Measurements from ENCODE around the gene PTCH1. TPM values are rescaled to one million over a fixed set of nuclear protein-coding genes. Genes with fewer than 3 reads are reported as not detected.

The PTCH1 gene
- total RNA-seq, 1 donor: 3.3 TPM

DNA sequence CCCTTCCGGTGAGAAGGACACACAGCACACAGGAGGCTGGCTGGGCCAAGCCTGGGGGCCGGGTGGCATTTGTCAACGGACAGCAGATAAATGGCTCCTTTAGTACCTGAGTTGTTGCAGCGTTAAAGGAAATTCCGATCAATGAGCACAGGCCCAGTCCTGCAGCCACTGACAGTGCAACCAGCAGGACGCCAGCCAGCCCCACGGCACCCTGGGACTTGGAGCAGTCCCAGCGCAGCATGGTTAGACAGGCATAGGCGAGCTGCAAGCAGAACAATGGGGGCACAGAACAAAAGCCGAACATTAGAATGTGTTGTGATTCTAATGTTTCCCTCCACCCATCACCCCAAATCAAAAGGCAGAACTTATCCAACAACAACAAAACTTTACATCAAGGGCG lies 39.3 kb downstream of the PTCH1 start:
- no peaks in the 10 kb centered on the region for H3K9me3 ChIP-seq (ENCODE audit: low read depth, low read length)
- no peaks in the 10 kb centered on the region for H3K4me1 ChIP-seq (ENCODE audit: insufficient read depth, low read length)
- no peaks in the 10 kb centered on the region for H3K79me2 ChIP-seq (ENCODE audit: insufficient read depth, low read length)
- H3K27ac ChIP-seq (ENCODE audit: low read depth, low read length): no peak overlapping the region
- H3K4me2 ChIP-seq (ENCODE audit: insufficient read depth, low read length): no peak overlapping the region
- no peaks in the 10 kb centered on the region for H4K20me1 ChIP-seq (ENCODE audit: insufficient read depth, low read length)
- H3K4me3 ChIP-seq (ENCODE audit: insufficient read depth, low read length): no peak overlapping the region
- no peak for DNase-seq (ENCODE audit: insufficient read length, low spot score, missing footprints)
- H2AFZ ChIP-seq (ENCODE audit: low read length): no peak overlapping the region
- TF ChIP-seq, protein P1, sequence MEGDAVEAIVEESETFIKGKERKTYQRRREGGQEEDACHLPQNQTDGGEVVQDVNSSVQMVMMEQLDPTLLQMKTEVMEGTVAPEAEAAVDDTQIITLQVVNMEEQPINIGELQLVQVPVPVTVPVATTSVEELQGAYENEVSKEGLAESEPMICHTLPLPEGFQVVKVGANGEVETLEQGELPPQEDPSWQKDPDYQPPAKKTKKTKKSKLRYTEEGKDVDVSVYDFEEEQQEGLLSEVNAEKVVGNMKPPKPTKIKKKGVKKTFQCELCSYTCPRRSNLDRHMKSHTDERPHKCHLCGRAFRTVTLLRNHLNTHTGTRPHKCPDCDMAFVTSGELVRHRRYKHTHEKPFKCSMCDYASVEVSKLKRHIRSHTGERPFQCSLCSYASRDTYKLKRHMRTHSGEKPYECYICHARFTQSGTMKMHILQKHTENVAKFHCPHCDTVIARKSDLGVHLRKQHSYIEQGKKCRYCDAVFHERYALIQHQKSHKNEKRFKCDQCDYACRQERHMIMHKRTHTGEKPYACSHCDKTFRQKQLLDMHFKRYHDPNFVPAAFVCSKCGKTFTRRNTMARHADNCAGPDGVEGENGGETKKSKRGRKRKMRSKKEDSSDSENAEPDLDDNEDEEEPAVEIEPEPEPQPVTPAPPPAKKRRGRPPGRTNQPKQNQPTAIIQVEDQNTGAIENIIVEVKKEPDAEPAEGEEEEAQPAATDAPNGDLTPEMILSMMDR (IDR thresholded peaks at IDR 0.05; ENCODE audit: extremely low read depth, low read depth, low read length): no peak
- peaks cover 2% of the 10 kb centered on the region for H3K36me3 ChIP-seq (ENCODE audit: insufficient read depth, low read length)
- H3K27me3 ChIP-seq (ENCODE audit: insufficient read depth, low read length): no peaks in the 10 kb centered on the region

DNA sequence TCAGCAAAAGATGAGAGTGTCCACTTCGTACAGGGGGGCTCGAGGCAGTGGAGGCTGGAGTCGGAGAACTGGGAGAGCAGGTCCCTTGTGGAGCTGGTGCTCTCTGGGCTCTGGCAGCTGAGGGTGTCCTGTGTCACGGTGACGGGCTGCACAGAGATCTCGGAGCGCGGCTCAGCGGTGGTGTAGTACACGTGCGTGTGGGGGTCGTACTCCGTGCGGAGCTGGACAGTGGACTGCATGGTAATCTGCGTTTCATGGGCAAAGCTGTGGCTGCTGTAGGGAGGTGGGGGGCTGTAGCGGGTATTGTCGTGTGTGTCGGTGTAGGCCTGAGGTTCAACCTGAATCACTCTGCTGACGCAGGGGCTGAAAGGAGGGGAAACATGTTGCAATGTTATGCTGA lies 48.0 kb downstream of the PTCH1 start:
- H4K20me1 ChIP-seq (ENCODE audit: insufficient read depth, low read length): no peaks in the 10 kb centered on the region
- no peak overlapping the region for H2AFZ ChIP-seq (ENCODE audit: low read length)
- H3K4me3 ChIP-seq (ENCODE audit: insufficient read depth, low read length): no peak overlapping the region
- H3K4me2 ChIP-seq (ENCODE audit: insufficient read depth, low read length): no peak overlapping the region
- peaks cover 4% of the 10 kb centered on the region for H3K36me3 ChIP-seq (ENCODE audit: insufficient read depth, low read length)
- H3K27me3 ChIP-seq (ENCODE audit: insufficient read depth, low read length): no peaks in the 10 kb centered on the region
- DNase-seq (ENCODE audit: insufficient read length, low spot score, missing footprints): no peak
- no peak overlapping the region for H3K27ac ChIP-seq (ENCODE audit: low read depth, low read length)
- H3K9me3 ChIP-seq (ENCODE audit: low read depth, low read length): no peaks in the 10 kb centered on the region
- no peaks in the 10 kb centered on the region for H3K4me1 ChIP-seq (ENCODE audit: insufficient read depth, low read length)
- TF ChIP-seq, protein P1 (IDR thresholded peaks at IDR 0.05; ENCODE audit: extremely low read depth, low read depth, low read length): no peak
- H3K79me2 ChIP-seq (ENCODE audit: insufficient read depth, low read length): no peaks in the 10 kb centered on the region

DNA sequence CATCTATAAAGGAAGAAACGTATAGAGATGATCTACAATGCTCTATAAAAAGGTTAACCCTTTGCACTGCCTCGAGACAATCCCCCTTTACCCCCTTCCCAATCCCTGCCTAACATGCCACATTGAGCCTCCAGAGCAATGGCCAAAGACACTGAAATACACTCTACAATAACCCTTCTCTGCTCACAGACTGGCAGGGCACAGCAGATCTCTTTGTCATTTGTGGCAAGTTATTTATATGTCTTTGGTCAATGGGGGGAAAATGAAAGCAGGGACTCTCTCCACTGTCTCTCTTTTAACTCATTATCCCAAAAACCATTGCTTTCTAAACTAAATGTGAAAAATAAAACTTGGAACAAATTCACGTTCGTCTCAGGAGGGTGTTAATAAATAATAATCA lies 51.7 kb downstream of the PTCH1 start:
- Histone ChIP-seq H3K4me2 (ENCODE audit: insufficient read depth, low read length) (no peak overlapping the region), H3K36me3 (ENCODE audit: insufficient read depth, low read length) (peaks cover 4% of the 10 kb centered on the region), H3K27me3 (ENCODE audit: insufficient read depth, low read length) (no peaks in the 10 kb centered on the region), H3K79me2 (ENCODE audit: insufficient read depth, low read length) (no peaks in the 10 kb centered on the region), H4K20me1 (ENCODE audit: insufficient read depth, low read length) (no peaks in the 10 kb centered on the region), H3K27ac (ENCODE audit: low read depth, low read length) (no peak overlapping the region), H3K4me1 (ENCODE audit: insufficient read depth, low read length) (peaks cover 14% of the 10 kb centered on the region), H3K4me3 (ENCODE audit: insufficient read depth, low read length) (no peak overlapping the region), H3K9me3 (ENCODE audit: low read depth, low read length) (no peaks in the 10 kb centered on the region), H2AFZ (ENCODE audit: low read length) (no peak overlapping the region)
- no peak for DNase-seq (ENCODE audit: insufficient read length, low spot score, missing footprints)
- TF ChIP-seq, protein P1 (IDR thresholded peaks at IDR 0.05; ENCODE audit: extremely low read depth, low read depth, low read length): no peak

DNA sequence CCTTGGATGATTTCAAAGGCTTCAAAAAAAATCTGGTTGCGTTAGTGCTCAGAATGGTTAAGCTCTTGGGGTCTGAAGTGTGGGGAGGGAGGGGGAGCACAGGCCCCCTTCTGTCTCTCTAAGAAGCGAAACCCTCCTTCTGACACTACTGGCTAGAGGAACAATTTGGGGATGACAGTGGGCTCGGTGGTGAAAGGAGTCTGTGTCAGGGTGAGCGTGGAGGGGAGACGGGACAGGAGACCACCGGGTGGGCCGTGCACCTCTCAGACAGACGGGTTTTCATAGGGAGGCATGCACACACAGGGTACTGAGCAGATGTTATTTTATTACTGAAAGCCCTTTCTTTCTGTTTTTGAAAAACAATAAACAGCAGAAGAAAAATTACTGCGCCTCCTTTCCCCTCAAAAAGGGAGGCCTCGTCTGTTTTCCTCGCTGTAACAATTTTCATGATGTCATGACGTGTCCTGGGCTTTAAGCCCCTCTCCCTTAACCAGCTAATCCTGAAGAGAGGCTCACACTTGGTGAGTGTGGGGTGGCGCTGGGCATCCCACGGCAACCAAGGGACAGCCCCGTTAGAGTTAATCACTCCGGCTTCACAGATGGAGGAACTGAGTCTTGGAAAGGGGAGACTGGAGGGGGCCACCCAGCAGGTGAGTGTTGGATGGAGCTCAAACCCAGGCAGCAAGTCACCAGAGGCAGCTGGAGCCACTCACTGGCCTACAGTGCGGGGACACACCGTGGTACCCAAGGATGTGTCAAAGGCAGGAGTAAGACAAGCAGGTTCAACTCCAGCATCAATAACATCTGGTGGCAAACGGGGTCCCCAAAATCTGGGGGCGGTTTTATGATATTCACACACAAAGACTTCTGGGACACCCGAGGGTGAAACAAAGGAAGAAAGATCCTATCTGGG lies 53.4 kb downstream of the PTCH1 start:
- Histone ChIP-seq H3K4me3 (ENCODE audit: insufficient read depth, low read length) (peak overlapping the region; percentile 66), H3K4me2 (ENCODE audit: insufficient read depth, low read length) (peak overlapping the region; percentile 80), H3K27ac (ENCODE audit: low read depth, low read length) (no peak overlapping the region), H3K27me3 (ENCODE audit: insufficient read depth, low read length) (no peaks in the 10 kb centered on the region), H2AFZ (ENCODE audit: low read length) (peak overlapping the region; percentile 69), H3K36me3 (ENCODE audit: insufficient read depth, low read length) (no peaks in the 10 kb centered on the region), H3K79me2 (ENCODE audit: insufficient read depth, low read length) (no peaks in the 10 kb centered on the region), H3K9me3 (ENCODE audit: low read depth, low read length) (no peaks in the 10 kb centered on the region), H3K4me1 (ENCODE audit: insufficient read depth, low read length) (peaks cover 14% of the 10 kb centered on the region), H4K20me1 (ENCODE audit: insufficient read depth, low read length) (no peaks in the 10 kb centered on the region)
- TF ChIP-seq, protein P1 (IDR thresholded peaks at IDR 0.05; ENCODE audit: extremely low read depth, low read depth, low read length): no peak
- DNase-seq (ENCODE audit: insufficient read length, low spot score, missing footprints): peak; percentile 61
